ENCODE measurements around the gene ALDH3B2.
A peak's percentile ranks its signal among the peaks of the same experiment; 100 is the strongest.

DNA sequence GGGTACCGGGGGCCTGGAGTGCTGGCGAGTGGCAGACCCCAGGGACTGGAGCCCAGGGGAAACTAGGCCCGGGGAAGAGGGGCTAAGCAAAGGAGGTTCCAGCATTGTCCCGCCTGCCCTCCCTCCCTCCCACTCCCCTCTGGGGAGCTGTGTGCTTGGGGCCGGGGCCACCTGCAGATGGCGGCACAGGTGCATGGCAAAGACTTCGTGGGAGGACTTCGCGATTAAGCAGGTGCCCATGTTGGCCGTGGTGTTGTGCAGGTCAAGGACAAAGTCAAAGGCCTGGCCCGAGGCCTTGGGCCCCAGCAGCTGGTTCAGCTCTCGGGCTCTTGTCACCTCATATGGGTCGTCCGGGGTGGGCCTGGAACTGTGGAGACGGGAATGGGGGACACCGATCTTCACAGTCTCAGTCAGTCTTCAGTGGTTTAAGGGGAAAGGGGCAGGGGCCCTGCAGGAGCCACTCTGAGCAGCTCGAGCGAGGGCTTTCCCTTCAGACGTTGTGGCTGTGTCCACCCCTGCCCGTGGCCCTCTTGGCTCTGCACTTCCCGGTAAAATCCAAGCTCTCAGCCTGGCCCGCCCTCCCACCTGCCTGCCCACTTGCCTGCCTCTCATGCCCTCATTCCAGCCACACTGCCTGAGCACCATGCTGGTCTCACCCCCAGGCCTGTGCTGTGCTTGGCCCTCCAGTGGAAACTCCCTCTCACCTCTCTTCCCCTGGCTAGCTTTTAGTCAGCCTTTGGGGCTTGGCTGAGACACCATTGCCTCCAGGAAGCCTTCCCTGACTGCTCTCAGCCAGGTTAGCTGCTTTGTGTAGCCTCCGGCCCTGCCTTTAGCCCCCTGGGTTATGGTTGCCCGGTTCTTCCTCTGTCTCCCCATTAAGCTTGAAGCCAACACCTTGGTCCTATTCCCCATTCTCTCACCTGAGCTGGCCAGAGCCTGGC lies 28.6 kb downstream of the ALDH3B2 start:
- TF ChIP-seq RAD21 (IDR thresholded peaks at IDR 0.05 in 1 of 2, conservative IDR thresholded peaks at IDR 0.05 in 1 of 2; ENCODE audit: low read depth in 2 of 2, low read length in 2 of 2): peak; percentile 69 to 81
- no peak for TF ChIP-seq POLR2A (IDR thresholded peaks at IDR 0.05; ENCODE audit: control extremely low read depth in 1 of 2, low read depth in 2 of 2, low read length in 2 of 2)
- TF ChIP-seq, protein P1, sequence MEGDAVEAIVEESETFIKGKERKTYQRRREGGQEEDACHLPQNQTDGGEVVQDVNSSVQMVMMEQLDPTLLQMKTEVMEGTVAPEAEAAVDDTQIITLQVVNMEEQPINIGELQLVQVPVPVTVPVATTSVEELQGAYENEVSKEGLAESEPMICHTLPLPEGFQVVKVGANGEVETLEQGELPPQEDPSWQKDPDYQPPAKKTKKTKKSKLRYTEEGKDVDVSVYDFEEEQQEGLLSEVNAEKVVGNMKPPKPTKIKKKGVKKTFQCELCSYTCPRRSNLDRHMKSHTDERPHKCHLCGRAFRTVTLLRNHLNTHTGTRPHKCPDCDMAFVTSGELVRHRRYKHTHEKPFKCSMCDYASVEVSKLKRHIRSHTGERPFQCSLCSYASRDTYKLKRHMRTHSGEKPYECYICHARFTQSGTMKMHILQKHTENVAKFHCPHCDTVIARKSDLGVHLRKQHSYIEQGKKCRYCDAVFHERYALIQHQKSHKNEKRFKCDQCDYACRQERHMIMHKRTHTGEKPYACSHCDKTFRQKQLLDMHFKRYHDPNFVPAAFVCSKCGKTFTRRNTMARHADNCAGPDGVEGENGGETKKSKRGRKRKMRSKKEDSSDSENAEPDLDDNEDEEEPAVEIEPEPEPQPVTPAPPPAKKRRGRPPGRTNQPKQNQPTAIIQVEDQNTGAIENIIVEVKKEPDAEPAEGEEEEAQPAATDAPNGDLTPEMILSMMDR (IDR thresholded peaks at IDR 0.05; ENCODE audit: control extremely low read depth in 1 of 3, insufficient read depth in 1 of 3, low read depth in 1 of 3, low read length in 3 of 3): peak in 2 of 3 experiments; percentile 55 to 66; a peak in 3 of 4 replicates
- TF ChIP-seq CHD1 (IDR thresholded peaks at IDR 0.05; ENCODE audit: low read depth, low read length): no peak
- no peak for TF ChIP-seq PHF8 (conservative IDR thresholded peaks at IDR 0.05; ENCODE audit: low read depth, low read length)

All from H1 (cell line).